Right renal pelvis (tissue), 4 donors: ENCODE measurements around the gene CRABP2. TPM values are rescaled to one million over a fixed set of nuclear protein-coding genes. Genes with fewer than 3 reads are reported as not detected.

Source experiments
- DNase-seq, 4 donors: peaks; one replicate each; pipeline ENCODE4 v3.0.0-alpha.2; 2013; ENCODE audit warnings: low read depth in 4 of 4, low spot score in 3 of 4, missing footprints in 1 of 4
- polyA plus RNA-seq, 4 donors: library from polyadenylated mRNA; unstranded; fragments of 120-200 nt; gene quantifications; one replicate each; pipeline ENCODE4 v1.2.1, GENCODE V29; 2013; ENCODE audit not compliant: insufficient read length in 4 of 4

The CRABP2 gene
- 100 to 1,000 TPM in 1 of 4 donors, 10 to 100 TPM in 3; 69.1 to 106 (median 83.1) TPM for polyA plus RNA-seq

GRCh38 chr1:156705321-156705917 is at the start of gene CRABP2:
CRABP2 (minus strand) TSS chr1:156705583; CDS start chr1:156705446, 137 bp downstream.
- no peak for DNase-seq

DNA sequence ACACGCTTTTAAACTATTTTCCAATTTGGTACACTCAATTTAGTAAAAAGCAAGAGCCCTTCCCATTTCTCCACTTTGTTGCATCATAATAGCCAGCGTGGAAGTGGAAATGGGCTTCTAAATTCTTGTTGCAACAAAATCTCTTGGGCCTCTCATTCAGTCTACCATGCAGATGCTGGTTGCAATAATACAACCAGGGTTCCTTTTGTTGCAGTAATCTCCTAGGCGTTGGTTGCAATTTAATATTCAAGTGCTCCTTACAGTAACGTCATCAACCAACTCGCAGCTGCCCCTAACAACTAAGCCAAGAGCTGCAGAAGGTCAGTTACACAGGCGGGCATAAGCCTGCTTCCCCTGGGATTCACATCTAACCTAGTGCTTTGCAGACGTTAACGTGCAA is 48.8 kb upstream of the CRABP2 start:
- no peak for DNase-seq

- DNase-seq = no peak
These were observed 47.6 kb upstream of the CRABP2 start for GRCh38 chr1:156752843-156753482.

DNA sequence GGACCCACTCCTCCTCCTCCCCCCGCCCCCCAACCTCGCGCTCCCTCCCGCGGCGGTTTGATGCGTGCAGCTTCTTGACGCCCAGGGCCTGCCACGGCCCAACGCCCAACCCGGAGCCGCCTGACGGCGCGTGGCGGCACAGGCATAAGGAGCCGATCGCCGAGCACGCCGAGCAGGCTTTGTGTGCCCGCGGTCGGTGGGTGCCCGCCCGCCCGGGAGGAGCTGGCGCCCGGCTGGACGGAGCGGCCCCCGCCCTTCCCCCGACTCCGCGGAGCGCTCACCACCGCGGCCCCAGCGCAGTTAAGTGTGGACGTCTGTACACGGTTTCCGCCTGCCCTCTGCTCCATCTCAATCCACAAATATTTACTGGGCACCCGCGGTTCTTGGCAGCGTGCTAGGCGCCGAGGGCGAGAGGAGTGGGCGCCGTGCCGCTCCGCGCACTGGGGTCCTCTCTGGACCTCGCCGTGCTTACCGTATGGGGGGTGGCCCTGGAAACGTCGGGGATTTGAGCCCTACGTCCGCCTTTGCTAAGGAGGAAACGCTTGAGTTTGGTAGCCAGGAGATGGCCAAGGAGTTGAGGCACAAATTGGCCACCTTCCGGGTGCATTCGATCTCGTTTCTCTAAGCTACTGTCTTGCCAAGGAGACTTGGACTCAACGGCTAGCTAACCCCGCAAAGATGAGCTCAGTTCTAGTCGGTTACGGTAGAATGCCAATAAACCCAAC is 46.5 kb upstream of the CRABP2 start:
- DNase-seq = peak; percentile 90 to 95 (median 92)

GRCh38 chr1:156751451-156751756 is 46.0 kb upstream of the CRABP2 start, which contains the start of gene HDGF:
HDGF (minus strand) TSS chr1:156751675; CDS start chr1:156751429, 246 bp downstream.
- DNase-seq = no peak

GRCh38 chr1:156750711-156751450 is 45.5 kb upstream of the CRABP2 start:
- no peak for DNase-seq

DNA sequence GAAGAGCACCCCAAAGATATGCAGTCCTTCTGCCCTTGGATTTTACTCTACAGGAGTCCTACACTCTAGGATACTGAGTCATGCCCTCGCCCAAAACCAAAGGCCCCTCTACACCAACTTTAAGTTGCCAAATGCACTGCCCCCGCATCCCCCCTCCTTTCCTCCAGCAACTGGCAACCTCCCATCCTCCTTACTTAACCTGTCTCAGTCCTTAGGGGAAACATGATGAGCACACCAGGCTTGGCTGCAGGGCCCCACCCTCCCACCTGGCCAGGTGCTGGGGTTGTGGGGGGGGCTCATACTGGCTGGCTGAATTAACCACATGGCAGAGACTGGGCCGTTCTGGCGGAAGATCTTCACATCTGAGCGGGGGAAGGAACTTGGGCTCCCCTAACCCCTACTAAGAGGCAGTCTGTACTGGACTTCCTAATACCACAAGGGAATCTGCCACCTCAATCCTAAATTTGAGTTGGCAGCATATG is 44.8 kb upstream of the CRABP2 start:
- no peak for DNase-seq

GRCh38 chr1:156749419-156750118 is 44.2 kb upstream of the CRABP2 start:
- DNase-seq = no peak

GRCh38 chr1:156748670-156749418 is 43.5 kb upstream of the CRABP2 start:
- DNase-seq = no peak

GRCh38 chr1:156747742-156748669 is 42.6 kb upstream of the CRABP2 start:
- no peak for DNase-seq

- DNase-seq = peak in 1 of 4 donors; percentile 78
These were observed 41.6 kb upstream of the CRABP2 start for GRCh38 chr1:156746728-156747631.

DNA sequence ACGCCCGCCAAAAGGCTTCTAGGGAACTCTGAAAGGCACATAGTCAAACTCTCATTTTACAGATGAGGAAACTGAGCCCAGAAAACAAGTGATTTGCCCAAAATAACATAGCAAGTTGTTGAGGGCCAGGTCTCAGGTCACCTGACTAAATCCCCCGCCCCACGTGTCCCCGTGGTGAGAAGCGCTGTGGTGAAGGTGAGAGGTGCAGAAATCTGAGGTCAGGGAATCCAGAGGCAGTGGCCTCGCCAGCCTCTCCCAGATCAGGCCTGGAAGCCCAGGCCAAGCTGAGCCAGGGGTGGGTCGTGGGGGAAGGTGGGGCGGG is 41.0 kb upstream of the CRABP2 start:
- no peak for DNase-seq

GRCh38 chr1:156745881-156746280 is 40.5 kb upstream of the CRABP2 start:
- DNase-seq = no peak

DNA sequence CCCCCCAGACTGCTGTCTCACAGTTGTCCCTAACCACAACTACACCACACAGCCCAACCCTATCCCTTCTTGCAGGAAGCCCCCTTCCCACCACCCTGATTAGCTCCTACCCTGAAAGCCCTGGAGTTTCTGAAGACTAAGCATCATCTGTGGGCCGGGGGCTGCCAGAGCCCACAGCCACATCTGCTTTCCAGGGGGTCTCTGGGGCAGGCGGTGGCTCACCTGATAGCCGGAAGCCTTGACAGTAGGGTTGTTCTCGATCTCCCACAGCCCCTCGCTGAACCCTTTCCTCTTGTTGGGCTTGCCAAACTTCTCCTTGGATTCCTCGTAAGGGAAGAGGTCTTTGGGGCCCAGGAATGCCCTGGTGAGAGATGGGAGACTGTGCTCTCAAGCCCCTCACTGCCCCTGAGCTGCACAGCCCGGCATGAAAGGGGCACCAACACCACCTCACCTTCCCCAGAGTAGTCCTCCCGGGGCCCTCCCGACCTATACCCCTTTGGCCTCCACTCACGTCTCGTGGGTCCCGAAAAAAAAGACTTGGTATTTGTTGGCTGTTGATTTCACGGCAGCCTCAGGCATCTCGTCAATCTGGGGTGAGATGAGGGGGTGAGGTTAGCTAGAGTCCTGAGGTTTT is 39.5 kb upstream of the CRABP2 start:
- DNase-seq = no peak

DNA sequence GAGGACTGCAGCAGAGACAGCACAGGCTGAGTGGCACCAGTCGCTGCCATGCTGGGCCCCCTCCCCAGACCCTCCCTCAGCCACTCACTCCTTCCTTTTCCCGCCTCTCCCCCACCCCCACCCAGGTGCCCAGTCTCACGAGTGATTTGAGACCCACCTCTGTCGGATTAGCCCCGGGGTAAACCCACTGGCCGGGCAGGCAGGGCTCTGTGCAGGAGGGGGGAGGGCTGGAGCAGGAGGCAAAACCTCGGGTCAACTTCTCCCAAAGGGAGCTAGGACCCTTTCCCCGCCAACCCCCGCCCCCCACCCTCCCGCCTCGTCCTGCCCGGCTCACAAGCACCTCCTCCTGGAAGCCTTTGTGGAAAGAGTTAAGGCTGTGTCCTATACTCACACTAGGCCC is 39.0 kb upstream of the CRABP2 start:
- no peak for DNase-seq

- no peak for DNase-seq
These were observed 38.3 kb upstream of the CRABP2 start for GRCh38 chr1:156743367-156744302.
